GM19043 (cell line): ENCODE results near the gene ABI1.
"Not testable (repeated sequence)": the region's sequence is repeated elsewhere in the genome, so short reads cannot be mapped to it uniquely, and the experiment has no call there.

ENCODE experiments used
- ATAC-seq: cut with Tn5 transposase; IDR thresholded peaks from one replicate; pipeline ENCODE4 v1.9.1; 2021; ENCODE audit warnings: low read depth; ENCODE audit not compliant: unreplicated experiment

The ABI1 gene

DNA sequence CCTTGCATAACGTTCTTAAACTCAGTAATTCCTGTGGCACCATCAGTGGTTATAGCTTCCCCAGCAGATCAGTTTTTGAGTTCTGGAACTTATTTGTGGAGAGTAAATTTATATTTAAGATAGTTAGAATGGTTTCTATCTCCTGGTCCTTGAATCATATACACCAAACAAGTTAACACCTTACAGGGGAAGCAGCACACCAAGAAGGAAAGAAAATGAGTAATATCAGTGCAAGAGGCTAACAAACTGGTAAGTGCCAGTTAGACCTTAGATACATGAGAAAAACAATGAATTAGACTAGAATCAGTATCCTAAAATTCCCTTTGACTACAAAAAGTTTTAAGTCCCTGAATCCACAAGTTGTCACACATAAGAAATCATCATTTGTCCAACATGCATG is 54.2 kb downstream of the ABI1 start:
- ATAC-seq, result no peak

- ATAC-seq, result no peak
Measured at GRCh38 chr10:26805567-26806245, 55.1 kb downstream of the ABI1 start.

DNA sequence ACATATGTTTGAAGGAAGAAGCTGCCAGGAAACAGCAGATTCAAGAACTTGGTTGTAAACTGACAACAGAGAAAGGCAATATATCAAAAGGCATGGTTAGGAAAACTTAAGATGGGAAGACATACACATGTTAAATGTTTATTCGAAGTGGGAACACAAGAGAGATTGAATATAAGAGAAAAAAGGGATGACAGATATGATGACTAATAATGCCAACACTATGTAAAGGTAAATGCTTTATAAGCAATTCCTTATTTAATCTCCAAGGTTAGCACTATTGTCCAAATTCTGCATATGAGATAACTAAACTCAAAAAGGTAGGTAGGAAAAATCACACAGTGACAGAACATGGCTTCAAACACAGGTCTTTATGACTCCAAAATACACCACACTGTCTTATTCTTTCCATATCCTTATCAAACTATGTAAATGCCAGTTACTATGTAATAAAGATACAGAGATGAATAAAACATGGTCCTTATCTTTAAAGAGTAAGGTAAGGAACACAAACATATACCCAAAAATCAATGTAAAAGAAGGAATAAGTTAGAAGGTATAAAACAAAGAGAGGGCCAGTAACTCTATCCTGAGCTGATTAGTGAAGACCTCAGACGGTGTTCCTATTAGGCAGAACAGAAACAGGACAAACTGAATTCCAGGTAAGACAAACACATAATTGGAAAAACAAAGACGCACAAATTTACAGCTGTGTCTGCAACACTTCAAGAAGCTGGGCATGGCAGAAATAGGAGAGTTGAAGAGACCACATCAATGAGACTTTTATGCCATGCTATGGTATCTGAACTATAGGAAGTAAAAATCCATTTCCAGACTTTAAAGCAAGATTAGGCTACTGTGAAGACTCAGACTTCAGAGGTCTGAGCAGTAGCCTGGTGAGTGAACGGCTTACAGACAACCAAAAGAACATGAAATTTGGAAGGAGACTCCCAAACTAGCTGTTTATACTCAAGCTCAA is 56.1 kb downstream of the ABI1 start:
- ATAC-seq, result no peak

- no peak for ATAC-seq
Measured at GRCh38 chr10:26803849-26804248, 56.9 kb downstream of the ABI1 start.

DNA sequence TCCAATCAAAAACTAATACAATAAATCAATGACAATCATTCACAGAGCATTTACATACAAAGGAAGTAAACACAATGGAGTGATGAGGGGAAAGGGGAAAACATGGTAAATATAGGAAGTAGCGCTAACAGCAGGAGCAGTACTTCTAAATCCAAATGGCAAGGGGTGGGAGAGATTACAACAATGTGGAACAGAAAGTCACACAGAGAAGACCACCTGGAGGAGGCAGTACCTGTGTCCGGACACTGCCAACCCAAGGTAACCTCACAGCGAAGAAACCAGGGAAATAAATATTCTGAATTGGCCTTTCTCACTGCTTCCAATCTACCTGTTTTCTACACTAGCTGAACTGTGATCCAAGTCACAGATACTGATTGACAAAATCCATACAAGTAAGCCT is 58.2 kb downstream of the ABI1 start:
- no peak for ATAC-seq

- ATAC-seq, result no peak
Measured at GRCh38 chr10:26801831-26802230, 58.9 kb downstream of the ABI1 start.

GRCh38 chr10:26801274-26801673 is 59.5 kb downstream of the ABI1 start:
- ATAC-seq, result no peak

DNA sequence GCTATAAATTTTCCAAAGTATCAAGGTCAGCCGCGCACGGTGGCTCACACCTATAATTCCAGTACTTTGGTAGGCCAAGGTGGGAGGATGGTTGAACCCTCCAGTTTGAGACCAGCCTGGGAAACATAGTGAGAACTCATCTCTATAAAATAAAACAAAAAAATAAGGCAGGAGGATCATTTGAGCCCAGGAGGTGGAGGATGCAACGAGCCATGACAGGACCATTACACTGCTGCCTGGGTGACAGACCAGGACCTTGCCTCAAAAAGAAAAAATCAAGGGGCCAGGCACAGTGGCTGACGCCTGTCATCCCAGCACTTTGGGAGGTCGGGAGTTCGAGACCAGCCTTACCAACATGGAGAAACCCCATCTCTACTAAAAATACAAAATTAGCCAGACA is 60.3 kb downstream of the ABI1 start:
- no peak for ATAC-seq

GRCh38 chr10:26799342-26799741 is 61.4 kb downstream of the ABI1 start:
- ATAC-seq, result peak; percentile 50

- no peak for ATAC-seq
Measured at GRCh38 chr10:26798298-26798697, 62.5 kb downstream of the ABI1 start.

DNA sequence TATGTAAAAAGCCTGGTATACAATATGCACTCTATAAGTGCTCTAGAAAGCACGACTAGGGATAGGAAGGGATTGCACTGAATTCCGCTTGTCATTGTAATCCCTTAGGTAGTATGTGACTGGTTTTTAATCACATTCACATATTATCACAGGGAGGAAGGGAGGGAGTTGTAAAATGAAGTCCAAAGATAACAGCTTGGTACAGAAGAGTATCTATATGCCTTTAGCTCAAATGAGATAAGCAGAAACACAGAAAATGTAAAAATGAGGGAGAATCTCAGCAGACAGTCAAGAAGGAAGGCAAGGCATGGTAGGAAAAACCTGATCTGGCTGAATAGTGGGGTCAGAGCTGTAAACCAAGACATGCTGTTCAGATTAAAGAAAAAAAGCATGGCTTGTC is 63.4 kb downstream of the ABI1 start:
- ATAC-seq, result no peak

GRCh38 chr10:26792758-26793495 is 67.8 kb downstream of the ABI1 start:
- ATAC-seq, result no peak

- no peak for ATAC-seq
Measured at GRCh38 chr10:26790221-26790995, 70.3 kb downstream of the ABI1 start.

- ATAC-seq, result not testable (repeated sequence)
Measured at GRCh38 chr10:26789779-26790178, 71.0 kb downstream of the ABI1 start.

- ATAC-seq, result no peak
Measured at GRCh38 chr10:26787362-26787761, 73.4 kb downstream of the ABI1 start.

- ATAC-seq, result no peak
Measured at GRCh38 chr10:26781797-26782196, 79.0 kb downstream of the ABI1 start.

DNA sequence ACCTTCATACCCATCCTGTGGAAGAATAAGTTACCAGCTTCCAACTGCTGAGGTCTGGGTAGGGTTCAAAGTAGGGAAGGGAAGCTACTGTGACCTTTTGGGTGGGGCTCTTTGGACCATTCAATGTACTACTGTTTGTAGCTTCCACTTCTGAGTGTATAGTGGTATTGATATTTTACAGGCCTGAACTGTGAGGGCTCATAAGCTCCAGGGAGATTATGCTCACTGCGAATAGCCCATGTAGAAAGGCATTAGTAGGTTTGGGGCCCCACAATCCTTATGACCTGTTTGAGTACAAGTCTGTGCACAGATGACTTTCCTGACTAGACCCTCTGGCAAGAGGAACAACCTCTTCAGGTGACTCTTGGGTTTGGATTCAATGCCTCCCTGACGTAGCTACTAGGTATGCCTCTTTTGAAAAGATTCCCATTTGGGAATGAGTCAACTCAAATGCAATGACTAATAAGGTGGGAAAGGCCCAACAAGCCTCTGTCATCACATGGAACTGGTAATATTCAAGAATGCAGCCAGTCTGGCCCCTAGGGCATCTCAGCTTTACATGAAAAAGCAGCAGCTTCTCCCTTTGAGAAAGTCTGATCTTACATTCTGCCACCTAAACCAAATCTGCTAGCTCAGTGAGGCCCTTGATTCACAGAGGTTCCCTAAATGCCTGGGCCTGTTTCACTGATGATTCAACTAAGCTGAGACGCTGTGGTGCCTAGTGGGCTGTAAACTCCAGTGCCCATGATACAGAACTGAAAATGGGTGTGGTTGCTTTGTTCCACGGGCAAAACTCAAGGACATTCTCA is 79.8 kb downstream of the ABI1 start:
- peak; percentile 66 for ATAC-seq

GRCh38 chr10:26780106-26780792 is 80.5 kb downstream of the ABI1 start:
- no peak for ATAC-seq
